Stimulated activated naive CD4-positive, alpha-beta T cell (primary cell): ENCODE measurements around the gene UTS2.

Experiments used
- DNase-seq, 6 experiments: peaks; one replicate each; lab custom pipeline; 2025; lab: John Stamatoyannopoulos, UW

Gene UTS2

GRCh38 chr1:7863756-7864328, 11.0 kb upstream of the UTS2 start:
- DNase-seq, result no peak

- DNase-seq, result no peak
Measured at GRCh38 chr1:7862211-7863060, 9.6 kb upstream of the UTS2 start.

- no peak for DNase-seq
Measured at GRCh38 chr1:7861452-7861851, 8.6 kb upstream of the UTS2 start.

- DNase-seq, result no peak
Measured at GRCh38 chr1:7860130-7860529, 7.3 kb upstream of the UTS2 start.

- no peak for DNase-seq
Measured at GRCh38 chr1:7859406-7859805, 6.5 kb upstream of the UTS2 start.

- no peak for DNase-seq
Measured at GRCh38 chr1:7857985-7858384, 5.1 kb upstream of the UTS2 start.

GRCh38 chr1:7857000-7857399, 4.1 kb upstream of the UTS2 start:
- DNase-seq, result no peak

GRCh38 chr1:7856345-7856744, 3.5 kb upstream of the UTS2 start:
- no peak for DNase-seq

- DNase-seq, result no peak
Measured at GRCh38 chr1:7853684-7854026, 790 bp upstream of the UTS2 start.

GRCh38 chr1:7850786-7851185, 2.1 kb downstream of the UTS2 start:
- no peak for DNase-seq

- DNase-seq, result no peak
Measured at GRCh38 chr1:7847599-7847998, 5.3 kb downstream of the UTS2 start.

- DNase-seq, result no peak
Measured at GRCh38 chr1:7846656-7847055, 6.2 kb downstream of the UTS2 start.

GRCh38 chr1:7845761-7846160, 7.1 kb downstream of the UTS2 start:
- DNase-seq, result no peak

GRCh38 chr1:7842517-7842916, 10.3 kb downstream of the UTS2 start:
- no peak for DNase-seq

GRCh38 chr1:7839526-7839925, 13.3 kb downstream of the UTS2 start:
- DNase-seq, result no peak

GRCh38 chr1:7838714-7839113, 14.2 kb downstream of the UTS2 start:
- no peak for DNase-seq

GRCh38 chr1:7833035-7833434, 19.8 kb downstream of the UTS2 start:
- DNase-seq, result no peak

- DNase-seq, result no peak
Measured at GRCh38 chr1:7831458-7831857, 21.4 kb downstream of the UTS2 start.

- peak in 2 of 6 experiments; percentile 1 to 19 for DNase-seq
Measured at GRCh38 chr1:7827126-7827955, 25.5 kb downstream of the UTS2 start.

GRCh38 chr1:7826363-7826762, 26.5 kb downstream of the UTS2 start:
- no peak for DNase-seq

GRCh38 chr1:7824701-7825100, 28.2 kb downstream of the UTS2 start:
- DNase-seq, result no peak

- no peak for DNase-seq
Measured at GRCh38 chr1:7821282-7821681, 31.6 kb downstream of the UTS2 start.
